Hematopoietic multipotent progenitor cell (in vitro differentiated cells): ENCODE results near the gene LIMK1. TPM values are rescaled to one million over a fixed set of nuclear protein-coding genes. Genes with fewer than 3 reads are reported as not detected.
"Not testable (repeated sequence)": the region's sequence is repeated elsewhere in the genome, so short reads cannot be mapped to it uniquely, and the experiment has no call there.

ENCODE experiments used
- DNase-seq, 3 donors: peaks; one replicate each; pipeline ENCODE4 v3.0.0-alpha.2; 2011 to 2015; ENCODE audit warnings: low read depth in 2 of 3, low spot score in 2 of 3
- total RNA-seq: library from RNA; depleted of rRNA; stranded (reverse); fragments of >200 nt; gene quantifications from one replicate; pipeline ENCODE4 v1.2.3, GENCODE V29; 2012

Gene LIMK1
- total RNA-seq, 1 donor, result 22.4 TPM

DNA sequence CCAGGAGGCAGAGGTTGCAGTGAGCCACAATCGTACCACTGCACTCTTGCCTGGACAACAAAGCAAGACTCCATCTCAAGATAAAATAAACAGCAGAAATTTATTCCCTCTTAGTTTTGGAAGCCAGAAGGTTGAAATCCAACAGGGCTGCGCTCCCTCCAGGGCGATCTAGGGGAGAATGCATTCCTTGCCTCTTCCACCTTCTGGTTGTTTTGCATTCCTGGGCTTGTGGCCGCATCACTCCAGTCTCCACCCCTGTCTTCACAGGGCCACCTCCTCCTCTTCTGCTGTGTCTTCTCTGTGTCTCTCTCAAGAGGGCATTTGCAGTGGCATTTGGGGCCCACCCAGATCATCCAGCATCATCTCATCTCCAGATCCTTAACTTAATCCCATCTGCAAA, 36.2 kb downstream of the LIMK1 start:
- no peak for DNase-seq

GRCh38 chr7:74121401-74122249, 38.0 kb downstream of the LIMK1 start:
- no peak for DNase-seq

GRCh38 chr7:74123892-74124291, 40.3 kb downstream of the LIMK1 start:
- DNase-seq, result not testable (repeated sequence)

DNA sequence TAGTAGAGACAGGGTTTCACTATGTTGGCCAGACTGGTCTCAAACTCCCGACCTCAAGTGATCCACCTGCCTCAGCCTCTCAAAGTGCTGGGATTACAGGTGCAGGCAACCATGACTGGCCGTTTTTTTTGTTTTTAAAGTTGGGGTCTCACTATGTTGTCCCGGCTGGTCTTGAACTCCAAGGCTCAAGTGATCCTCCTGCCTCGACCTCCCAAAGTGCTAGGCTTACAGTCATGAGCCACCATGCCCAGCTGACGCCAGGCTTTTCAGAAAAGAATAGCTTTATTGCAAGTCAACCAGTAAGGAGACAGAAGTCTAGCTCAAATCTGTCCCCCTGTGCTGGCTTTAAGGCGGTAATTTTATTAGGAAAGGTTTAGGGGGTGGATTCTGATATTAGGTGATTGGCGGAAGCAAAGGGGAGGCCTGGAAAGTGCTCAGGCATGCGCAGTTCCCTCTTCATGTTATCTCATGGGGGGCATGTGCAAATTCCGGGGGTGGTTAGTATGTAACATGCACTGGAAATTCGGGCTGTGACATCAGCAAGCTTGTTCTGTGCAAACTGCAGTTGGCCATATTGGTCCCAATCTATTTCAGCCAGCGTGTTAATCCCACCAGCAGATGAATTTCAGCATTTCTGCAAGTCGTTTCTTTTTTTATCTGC, 42.7 kb downstream of the LIMK1 start:
- DNase-seq, result no peak

GRCh38 chr7:74129887-74130286, 46.3 kb downstream of the LIMK1 start:
- no peak for DNase-seq

GRCh38 chr7:74130518-74130917, 46.9 kb downstream of the LIMK1 start:
- no peak for DNase-seq

DNA sequence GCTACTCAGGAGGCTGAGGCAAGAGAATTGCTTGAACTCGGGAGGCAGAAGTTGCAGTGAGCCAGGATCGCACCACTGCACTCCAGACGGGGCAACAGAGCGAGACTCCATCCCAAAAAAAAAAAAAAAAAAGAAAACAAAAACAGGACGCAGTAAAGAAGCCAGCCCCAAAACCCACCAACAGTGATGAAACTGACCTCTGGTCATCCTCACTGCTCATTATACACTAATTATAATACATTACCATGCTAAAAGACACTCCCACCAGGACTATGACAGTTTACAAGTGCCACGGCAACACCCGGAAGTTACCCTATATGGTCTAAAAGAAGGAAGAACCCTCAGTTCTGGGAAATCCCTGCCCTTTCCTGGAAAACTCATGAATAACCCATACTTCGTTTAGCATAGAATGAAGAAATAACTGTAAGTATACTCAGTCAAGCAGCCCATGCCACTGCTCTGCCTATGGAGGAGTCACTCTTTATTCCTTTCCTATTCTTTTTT, 50.6 kb downstream of the LIMK1 start:
- peak in 2 of 3 donors; percentile 3 to 19 for DNase-seq

DNA sequence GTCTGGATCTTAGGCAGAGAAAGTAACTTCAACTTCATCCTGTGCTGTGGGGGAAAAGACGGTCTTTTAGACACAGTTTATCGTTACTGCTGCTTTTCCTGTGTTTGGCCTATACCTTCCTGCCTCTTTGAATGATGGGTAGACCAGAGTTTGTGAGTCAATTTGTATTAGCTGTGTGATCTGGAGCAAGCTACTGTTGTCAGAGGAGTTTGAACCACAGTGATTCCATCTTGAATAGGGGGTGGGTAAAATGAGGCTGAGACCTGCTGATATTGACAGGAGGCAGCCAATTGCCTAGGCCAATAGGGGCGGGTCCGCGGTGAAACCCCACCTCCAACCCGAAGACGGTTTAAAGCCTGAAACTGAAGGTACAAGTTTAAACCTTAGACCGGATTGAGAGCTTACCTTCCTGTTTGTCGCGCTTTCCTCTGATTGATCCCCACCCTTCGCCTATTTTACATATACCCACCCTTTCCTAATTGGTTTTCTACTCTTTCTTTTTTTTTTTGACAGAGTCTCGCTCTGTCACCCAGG, 54.8 kb downstream of the LIMK1 start:
- DNase-seq, result no peak

DNA sequence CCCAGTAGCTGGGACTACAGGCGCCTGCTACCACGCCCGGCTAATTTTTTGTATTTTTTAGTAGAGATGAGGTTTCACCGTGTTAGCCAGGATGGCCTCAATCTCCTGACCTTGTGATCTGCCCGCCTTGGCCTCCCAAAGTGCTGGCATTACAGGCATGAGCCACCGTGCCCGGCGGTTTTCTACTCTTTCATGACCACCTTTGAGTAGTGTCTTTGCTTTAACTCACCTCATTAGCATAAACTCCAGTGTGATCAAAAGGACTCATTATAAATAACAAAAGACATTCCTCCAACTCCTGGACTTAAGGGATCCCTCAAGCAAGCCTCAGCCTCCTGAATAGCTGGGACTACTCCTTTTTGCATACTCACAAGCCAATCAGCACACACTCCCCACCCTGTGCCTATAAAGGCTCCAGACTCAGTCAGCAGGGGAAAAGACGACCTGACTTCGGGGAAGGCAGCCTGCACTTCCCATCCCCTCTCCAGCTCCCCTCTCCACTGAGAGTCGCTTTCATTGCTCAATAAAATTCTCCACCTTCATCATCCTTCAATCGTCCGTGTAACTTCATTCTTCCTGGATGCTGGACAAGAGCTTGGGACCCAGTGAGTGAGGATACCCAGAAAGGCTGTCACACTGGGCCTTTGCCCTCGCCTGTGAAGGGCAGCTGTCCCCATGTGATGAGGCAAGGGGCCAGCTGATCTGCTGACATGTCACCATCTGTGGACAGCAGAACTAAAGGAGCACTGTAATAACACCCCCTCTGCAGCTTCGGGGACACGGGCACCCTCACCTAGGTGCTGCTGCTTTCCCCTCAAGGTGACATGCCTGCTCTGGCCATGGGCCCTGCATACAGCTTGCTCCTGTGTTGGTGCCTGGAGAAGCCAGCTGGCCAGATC, 55.6 kb downstream of the LIMK1 start:
- no peak for DNase-seq

DNA sequence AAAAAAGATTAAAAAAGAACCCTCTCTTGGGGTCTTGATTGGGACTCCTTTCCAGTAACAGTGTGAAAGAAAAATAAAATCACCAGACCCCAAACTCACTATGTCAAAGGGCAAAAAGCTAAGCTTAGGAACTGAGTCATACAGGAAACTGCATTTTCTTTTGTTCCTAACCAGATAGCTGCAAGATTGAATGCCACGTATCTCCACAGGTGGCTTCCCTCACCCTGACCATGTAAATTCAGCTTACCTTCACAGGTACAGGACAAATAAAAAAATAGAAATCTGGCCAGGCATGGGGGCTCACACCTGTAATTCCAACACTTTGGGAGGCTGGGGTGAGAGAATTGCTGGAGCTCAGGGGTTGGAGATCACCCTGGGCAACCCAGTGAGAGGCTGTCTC, 58.1 kb downstream of the LIMK1 start:
- DNase-seq, result peak in 1 of 3 donors; percentile 5

GRCh38 chr7:74143383-74143782, 59.8 kb downstream of the LIMK1 start:
- DNase-seq, result no peak

DNA sequence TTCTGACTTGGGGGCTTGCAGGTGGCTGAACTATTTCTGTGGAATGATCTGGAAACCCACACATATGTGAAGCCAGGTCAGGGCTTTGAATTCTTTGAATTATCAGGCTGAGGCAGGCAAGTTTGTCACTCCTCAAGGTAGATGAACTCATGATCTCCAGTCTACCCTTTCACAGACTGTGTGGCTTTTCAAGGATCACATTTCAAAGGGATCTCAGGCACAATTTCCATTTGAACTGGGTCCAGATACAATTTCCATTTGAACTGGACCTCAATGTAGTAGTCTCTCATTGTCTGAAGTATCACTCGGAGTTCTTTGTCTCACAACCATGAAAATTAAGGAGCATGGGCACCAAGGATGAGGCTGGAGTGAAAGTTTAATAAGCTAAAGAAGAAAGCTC, 64.9 kb downstream of the LIMK1 start:
- no peak for DNase-seq

DNA sequence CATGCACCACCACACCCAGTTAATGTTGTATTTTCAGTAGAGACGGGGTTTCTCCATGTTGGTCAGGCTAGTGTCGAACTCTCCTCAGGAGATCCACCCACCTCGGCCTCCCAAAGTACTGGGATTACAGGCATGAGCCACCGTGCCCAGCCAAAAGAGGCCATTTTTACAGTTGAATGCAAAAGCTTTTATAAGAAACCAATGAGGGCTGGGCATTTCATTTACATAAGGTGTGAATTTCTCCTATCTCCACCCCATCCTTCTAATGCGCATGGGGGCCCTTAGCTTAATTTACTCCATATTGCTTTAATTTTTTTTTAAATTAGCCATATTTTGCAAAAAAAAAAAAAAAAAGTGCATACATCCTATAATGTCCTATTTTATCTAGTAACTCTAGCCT, 65.5 kb downstream of the LIMK1 start:
- no peak for DNase-seq

DNA sequence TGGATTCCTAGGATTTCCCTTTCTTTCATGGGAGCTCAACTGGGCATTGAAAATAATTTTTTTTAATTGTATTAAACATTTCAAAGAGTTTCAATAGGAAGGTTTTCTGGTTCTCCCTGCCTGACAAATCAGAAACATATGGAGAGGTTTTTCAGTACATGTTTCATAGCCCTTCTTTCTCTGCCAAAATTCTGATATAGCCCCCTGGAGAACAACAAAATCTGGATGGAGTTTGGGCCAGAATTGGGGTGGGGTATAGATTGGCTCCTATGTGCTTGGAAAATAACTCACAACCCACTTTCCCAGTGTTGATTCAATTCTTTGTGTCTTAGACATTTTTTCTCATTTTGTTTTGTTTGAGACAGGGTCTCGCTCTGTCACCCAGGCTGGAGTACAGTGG, 66.0 kb downstream of the LIMK1 start:
- DNase-seq, result no peak

GRCh38 chr7:74153736-74154135, 70.1 kb downstream of the LIMK1 start:
- no peak for DNase-seq

DNA sequence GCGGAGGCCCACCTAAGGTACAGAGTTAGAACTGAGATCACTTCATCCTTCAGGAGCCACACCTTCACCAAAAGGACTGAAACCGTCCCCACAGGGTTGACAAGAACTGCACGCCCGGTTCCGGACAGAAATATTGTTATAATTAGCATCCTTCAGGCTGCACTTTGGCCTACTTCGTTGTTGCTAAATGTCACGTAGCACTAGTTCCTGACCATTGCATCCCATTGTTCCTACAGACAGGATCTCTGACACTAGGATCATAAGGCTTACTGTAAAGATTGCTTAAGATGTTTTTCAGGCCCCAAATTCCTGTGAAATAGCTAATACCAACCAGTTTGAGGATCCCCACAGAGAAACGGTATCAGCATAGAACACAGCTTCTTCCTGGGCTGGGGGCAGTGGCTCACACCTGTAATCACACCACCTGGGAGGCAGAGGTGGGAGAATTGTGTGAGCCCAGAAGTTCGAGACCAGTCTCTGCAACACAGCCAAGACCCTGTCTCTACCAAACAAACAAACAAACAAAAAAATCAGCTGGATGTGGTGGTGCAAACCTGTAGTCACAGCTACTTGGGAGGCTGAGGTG, 72.3 kb downstream of the LIMK1 start:
- no peak for DNase-seq

DNA sequence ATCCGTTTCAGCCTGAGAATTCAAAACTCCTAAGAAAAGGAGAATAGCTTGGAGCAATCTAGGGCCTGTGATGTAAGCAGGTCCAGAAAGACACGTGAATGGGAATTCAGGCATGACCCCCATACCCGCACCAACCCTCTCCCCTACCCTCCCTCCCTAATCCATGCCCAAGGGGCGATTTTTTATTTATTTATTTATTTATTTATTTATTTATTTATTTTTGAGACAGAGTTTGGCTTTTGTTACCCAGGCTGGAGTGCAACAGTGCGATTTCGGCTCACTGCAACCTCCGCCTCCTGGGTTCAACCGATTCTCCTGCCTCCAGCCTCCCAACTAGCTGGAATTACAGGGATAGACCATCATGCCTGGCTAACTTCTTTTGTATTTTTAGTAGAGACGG, 74.0 kb downstream of the LIMK1 start:
- no peak for DNase-seq

GRCh38 chr7:74164985-74165456, 81.4 kb downstream of the LIMK1 start:
- no peak for DNase-seq

DNA sequence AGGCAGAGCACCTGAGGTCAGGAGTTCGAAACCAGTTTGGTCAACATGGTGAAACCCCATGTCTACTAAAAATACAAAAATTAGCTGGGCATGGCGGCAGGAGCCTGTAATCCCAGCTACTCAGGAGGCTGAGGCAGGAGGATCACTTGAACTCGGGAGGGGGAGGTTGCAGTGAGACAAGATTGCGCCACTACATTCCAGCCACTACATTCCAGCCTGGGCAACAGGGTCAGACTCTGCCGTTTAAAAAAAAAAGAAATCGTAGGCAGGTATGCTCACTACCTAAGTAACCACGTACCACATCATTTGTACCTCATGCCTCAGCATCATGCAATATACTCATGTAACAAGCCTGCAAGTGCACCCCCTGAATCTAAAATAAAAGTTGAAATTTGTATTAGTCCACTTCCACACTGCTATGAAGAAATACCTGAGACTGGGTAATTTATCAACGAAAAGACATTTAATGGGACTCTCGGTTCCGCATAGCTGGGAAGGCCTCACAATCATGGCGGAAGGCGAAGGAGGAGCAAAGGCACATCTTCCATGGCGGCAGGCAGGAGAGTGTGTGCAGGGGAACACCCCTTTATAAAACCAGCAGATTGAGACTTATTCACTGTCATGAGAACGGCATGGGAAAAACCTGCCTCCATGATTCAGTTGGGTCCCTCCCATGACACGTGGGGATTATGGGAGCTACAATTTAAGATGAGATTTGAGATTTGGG, 82.4 kb downstream of the LIMK1 start:
- DNase-seq, result no peak

- not testable (repeated sequence) for DNase-seq
Observed at GRCh38 chr7:74167324-74167723, 83.7 kb downstream of the LIMK1 start.
